SK-N-DZ (cell line): ENCODE results near the gene CACNB2.

Experiments
- DNase-seq: peaks from one replicate; pipeline ENCODE4 v3.0.0-alpha.2; 2015; ENCODE audit warnings: low spot score

CACNB2 gene

DNA sequence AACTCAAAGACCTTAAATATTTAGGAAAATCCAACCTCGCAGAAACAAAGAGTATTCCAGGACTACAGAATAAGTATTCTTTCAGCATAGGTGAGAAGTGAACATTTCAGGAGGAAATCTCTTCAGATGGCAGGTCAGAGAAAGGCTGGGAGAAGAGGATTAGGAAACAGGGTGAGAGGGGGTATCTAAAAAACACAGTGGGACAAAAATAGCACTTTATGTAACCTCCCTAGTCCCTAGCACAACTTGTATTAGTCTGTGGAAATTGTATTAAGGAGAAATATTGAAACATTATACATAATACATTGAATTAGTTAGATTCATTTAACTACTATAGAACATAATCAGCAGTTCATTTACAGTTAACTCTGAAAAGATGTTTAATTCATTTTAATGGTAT, 192.3 kb downstream of the CACNB2 start:
- no peak for DNase-seq

DNA sequence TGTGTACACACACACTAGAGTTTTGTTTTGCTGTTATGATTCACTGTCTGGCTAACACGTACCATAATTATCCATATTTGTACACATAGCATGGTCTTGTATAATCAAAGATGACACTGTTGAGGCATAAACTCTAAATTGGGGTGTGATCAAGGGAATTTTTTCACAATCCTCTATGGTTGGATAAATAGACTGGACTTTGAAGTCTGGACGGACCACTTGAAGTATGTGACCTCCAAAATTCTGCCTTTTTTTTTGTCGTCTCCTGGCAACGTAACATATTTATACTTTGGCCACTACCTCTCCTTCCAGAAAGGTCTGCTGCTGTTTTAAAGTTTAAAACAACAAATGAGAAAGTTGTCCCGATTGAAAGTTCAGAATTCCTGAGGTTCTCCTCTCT, 193.4 kb downstream of the CACNB2 start:
- no peak for DNase-seq

DNA sequence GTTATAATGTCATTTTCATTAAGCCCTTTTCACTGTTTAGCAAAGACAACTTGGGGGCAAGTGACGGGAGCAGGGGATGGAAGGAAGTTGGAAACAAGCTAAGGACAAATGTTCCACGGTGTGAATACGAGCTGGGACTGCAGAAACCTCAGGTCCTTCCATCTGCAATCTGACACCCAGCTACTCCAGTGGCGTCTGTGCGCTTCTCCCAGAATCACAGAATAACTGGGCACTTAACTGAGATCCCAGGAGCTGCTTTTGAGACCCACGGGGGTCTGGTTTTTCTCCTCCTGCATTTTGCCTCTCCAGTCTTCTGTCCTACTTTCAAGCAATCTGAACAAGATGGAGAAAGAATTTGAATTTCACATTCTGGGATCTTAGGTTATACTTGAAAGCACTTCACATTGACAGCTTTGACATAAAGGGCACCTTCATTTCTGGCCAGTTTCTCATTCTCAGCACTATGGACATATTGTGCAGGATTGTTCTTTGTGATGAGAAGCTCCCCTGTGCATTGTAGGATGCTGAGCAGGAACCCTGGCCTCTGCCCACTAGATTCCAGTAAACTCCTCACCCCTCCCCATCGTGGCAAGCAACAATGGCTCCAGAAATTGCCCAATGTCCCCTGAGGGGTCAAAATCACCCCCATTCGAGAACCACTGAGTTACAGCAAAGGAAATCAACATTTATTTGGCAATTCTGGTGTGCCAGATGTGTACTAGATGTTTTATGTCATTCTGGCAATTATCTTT, 194.1 kb downstream of the CACNB2 start:
- no peak for DNase-seq

DNA sequence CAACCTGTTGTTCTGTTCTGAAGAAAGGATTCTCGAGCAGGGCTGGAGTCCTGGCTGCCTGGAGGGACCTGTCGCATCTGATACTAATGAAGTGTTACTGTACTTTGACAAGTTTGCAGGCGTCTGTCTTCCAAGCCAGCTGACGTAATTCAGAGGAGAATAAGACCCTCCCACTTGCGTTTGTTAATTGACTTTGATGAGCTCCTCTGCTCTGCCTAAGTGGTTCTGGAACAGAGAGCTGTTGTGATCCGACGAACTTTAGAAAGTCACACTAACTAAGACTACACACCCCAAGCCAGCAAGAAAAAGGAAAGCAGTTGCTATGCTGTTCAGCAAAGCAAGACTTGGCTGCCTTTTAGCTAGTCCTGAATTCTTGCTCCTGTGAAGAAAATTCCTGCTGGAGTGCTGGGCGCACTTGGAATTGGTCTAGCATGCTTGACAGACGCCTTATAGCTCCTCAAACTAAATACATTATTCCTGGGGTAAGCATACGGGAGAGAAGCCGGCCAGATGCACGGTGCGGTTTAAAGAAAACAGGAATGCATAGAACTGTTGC, 200.3 kb downstream of the CACNB2 start:
- DNase-seq, result no peak

DNA sequence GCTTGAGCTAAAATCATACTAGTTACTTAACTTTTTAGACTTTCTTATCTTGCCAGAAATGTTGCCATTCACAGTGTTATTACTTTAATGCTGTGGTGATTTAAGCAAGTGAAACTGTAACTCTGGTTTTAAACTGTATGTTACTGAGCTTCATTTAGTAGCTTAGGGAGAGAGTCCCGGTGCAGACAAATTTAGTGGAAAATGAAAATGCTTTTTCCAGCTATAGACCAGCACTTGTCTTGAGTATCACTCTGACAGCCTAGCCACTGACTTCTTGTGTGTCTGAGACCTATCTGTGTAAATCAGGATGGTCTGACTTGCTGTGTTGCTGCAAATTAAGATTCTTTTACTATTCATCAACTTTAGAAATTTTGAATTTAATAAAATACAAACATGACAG, 200.8 kb downstream of the CACNB2 start:
- no peak for DNase-seq

DNA sequence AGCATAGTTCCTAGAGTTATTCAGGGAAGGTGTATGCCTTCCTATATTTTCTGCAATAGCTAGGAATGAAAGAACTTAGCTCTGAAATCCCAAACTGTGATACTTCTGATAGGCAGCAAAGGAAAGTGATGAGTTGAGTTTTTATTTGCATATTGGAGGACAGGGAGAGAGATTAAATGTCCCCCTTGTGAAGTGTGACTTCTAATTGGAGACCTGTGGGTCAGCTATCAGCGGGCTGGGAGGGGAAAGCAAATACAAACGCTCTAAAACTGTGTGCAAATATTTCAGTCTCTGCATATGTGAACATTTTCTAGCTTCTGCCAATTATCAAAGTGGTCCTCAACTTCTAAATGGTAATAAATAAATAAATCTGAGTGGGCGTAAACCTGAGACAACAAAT, 203.3 kb downstream of the CACNB2 start:
- DNase-seq, result no peak

DNA sequence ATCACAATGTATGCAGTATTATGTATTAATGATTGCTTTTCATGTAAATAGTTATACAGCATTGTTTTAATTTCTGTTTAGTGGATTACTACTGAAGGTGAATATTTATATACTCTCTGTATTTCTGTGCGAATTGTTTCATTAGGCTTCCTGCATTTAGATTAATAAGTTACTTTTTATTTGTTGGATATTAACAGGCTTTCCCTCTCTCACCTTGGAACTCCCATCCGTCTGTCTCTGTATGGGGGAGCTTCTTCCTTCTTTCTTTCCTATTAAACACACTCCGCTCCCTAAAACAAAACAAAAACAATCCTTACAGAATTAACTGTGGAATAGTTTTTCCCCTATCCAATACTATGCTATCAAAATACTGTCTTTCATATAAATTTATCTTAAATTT, 205.1 kb downstream of the CACNB2 start:
- no peak for DNase-seq

DNA sequence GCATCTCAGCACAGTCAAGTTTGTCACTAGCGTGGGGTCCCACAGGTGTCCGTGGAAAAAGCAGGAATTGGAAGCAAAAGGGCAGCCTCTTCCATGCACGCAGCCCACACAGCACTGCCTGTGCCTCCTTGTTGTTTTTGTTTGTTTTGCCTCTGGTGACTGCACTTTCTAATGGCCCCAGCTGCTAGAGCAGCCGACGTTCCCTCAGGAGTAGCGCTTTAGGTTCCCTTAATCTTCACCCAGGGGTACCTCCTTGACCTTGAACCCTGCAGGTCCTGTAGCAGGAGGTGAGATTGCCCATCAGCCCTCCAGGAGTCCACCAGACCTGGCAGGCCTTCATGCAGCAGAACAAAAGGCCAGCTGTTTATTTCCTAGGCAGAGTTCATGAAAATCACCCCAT, 210.1 kb downstream of the CACNB2 start:
- no peak for DNase-seq

DNA sequence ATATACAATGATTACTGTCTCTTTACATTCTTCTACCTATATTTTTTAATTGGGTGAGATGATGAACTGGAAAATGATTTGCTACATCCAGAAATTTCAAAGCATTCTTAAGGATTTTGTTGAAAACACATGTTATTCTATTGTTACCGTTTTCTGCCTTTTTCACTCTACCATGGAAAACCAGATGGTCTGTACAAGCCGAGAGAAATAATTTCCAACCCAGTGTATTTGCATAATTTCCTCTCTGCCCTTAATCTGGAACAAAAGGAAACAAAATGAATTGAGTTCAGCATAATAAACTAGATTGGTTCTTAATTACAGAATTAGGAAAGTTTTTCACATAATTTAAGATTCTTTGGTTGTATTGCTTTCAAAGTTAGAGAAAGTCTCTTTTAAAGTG, 211.2 kb downstream of the CACNB2 start:
- DNase-seq, result no peak

DNA sequence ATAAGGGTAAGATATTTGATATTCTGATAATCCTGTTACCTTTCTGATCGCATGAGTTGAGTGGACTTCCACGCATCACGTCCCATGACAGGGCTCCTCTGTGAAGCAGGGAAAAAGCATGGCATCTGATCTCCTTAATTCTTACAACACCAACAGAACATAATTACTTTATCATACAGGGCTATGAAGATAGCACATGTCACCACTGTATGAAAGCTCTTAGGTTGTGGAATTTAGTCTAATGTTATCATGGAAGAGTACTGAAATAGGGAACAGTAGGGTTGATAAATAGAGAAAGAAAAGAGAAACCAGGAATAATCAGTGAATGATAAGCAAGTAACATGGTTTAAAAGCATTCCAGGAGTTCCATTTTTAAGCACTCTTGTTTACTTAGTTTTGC, 212.0 kb downstream of the CACNB2 start:
- DNase-seq, result no peak

DNA sequence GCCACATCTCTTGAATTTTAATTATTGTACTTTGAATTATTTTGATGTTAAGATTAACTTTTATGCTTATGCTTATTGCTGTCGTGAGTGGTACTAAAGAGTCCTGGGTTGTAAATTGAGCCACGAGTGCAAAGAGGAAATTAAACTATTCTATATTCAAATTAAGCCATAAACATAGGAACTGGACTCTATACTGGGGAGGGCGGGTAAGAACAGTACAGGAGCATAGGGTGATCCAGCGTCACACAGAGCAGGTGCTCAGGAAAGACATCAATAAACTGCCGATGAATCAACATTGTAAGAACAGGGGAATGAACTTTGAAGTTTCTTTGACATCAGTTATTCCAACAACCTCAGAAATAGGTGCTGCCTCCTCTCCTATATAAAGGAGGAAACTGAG, 219.6 kb downstream of the CACNB2 start:
- no peak for DNase-seq

DNA sequence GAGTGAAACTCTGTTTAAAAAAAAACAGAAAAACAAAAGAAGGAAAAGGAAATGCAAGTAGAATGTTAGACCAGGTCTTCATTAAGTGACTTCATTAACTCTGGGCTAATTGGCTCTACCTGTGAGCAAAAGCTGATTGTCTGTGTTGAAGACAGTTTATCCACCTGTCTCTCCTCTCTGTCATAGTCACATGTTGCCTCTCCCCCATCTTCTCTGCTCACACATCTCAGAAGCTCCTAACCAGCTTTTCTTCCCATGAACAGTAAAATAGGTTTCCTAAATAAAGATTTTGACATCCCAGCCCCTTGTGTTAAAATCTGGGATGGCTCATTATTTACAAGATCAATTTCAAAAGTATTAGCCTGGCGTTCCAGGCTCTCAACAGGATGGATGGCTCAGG, 222.7 kb downstream of the CACNB2 start:
- no peak for DNase-seq

DNA sequence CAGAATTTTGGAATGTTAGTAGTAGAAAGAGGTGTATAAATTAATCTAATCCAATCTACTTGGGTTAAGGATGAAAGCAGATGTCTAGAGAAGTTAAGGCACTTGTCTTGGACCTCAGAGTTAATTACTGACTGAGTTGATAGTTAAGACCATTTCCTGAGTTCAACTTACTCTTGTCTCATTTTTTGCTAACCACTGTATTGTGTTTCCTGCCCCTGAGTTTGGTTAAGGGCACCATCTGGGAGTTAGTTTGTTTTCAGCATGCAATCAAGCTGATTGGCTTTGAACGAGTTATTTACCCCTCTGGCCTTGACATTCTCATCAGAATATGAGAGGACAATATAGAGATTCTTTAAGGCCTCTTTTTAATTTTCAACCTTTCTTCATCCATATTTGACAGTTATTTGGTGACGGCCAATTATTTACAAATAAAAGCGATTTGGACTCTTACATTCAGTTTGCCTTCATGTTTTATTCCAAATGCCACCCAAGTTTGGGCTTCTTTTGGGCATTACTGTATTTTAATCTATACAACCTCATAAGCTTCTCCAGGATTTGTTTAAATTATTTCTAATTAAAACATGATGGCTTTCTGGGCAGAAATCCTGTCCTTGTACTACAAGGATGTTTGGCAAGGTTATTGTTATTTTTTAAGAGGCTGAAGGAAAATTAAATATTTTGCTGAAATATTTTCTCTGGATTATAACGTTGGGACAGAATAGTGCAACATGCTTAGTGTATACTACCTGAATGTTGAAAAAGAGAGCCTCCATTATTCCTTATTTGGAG, 225.0 kb downstream of the CACNB2 start:
- no peak for DNase-seq

DNA sequence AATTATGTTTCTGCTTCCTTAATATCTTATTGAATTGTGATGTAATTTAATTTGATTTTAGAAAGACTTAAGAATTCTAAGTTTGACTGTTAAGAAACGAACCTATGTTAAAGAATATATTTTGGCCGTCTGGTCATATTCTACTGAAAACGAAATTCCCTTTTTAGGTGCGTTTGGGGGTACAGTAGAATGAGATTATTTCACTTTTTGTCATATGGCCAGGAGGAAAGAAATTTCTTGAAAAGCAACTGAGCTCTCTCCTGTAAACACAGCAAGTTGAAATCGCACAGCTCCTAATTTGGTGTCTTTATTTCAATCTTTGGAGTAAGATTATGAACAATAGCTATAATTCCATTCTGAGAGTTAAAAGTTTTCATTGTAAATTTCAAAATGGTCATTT, 227.6 kb downstream of the CACNB2 start:
- DNase-seq, result no peak

DNA sequence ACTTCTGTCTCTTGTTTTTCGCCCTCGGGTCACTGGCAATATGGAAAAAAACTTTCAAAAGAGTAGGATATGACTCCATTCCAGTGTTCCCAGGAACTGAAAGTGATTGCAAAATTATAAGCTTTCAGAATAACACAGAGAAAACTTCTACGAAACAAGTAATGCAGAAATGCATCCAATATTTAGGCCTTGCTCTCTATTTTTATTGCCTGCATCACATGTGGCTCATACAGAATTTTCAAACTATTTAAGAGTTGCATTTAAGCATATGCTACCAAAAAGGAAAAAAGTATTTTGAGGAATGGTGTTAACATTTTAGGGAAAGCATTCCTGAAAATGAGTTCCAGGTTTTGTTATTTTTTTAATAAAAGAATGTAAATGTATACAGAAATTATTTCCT, 228.0 kb downstream of the CACNB2 start:
- DNase-seq, result no peak

DNA sequence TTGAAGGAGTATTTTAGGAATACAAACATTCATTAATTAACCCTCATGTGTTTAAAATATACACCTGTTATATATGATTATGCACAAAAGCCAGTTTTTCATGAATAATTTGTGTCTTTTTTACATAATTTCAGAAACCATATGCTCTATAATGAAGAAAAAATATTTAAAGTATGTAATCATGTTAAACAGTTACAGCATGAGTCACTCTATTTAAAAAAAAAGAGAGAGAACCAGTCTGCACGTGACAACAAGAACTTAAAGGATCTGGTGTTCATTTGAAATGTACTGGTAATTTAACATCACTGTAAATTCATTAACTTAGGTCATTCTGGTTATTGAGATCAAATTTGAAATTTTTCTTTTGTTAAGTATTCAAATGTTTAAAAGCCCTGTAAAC, 228.5 kb downstream of the CACNB2 start:
- no peak for DNase-seq

DNA sequence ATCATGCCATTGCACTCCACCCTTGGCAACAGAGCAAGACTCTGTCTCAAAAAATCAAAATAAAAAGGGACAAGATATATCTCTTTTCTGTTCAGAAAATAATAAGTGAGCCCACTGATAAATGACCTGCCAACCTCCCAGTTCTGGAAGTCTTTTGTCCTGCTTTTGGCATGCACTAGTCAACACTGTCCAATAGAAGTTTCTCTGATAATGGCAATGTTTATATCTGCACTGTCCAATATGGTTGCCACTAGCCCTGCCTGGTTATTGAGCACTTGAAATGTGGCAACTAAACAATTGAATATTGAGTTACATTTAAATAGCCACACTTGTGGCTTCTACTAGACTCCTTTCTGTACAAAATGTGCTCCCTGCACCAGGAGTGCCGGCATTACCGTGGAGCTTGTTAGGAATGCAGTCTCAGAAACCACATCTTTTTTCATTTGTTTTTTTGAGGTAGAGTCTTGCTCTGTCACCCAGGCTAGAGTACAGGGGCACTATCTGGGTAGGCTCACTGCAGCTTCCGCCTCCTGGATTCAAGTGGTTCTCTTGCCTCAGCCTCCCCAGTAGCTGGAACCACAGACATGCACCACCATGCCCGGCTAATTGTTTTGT, 229.7 kb downstream of the CACNB2 start:
- DNase-seq, result no peak

DNA sequence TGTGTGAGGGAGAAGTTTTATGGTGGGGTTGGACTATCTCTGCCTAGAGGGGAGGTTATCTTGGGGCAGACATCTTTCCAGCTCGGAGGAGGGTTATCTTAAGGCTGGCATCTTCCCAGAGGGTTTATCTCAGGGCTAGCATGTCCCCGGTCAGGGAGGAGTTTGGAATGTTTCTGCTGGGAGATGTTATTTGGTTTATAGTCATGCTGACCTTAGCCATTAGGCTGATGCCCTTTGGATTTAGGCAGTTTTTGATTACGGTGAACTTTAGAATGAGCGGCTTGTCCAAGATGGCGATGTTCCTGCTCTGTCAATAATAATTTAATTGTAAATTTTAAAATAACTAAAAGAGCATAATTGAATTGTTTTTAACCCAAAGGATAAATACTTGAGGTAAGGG, 236.4 kb downstream of the CACNB2 start:
- DNase-seq, result no peak

DNA sequence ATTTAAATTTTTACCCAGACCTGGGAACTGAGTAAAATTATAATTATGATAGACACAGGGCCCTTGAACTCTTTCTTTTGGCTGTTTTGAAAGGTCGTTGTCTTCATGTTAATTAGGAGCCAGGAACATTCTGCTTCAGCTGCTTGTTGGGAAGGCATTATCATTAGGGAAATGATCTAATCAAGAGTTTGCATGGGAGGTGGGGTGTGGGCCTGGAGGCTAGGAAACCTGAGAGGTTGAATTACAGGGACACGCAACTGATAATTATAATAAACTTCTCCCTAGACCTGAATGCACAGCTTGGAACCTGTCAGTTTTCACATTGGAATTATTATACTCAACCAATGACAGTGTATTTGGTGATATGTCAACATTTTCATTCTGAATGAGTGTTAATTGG, 237.7 kb downstream of the CACNB2 start:
- no peak for DNase-seq

DNA sequence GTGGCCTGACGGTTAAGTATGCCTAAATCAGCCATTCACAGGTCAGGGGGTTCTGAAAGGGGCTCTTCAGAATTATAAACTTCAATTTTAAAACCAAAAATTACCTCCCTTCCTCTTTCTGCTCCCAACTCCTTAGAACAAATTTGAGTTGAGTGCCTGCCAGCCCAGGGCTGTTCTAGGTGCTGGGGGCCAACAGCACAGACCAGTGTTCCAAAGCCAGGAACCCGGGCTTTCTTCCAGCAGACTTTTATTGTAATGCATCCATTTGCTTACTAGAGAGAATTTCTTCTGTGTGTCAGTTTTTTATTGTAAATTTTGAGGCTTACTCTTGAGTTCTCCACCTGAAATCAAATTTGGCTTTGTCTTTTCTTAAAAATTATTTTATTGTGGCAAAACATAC, 238.5 kb downstream of the CACNB2 start:
- DNase-seq, result no peak

DNA sequence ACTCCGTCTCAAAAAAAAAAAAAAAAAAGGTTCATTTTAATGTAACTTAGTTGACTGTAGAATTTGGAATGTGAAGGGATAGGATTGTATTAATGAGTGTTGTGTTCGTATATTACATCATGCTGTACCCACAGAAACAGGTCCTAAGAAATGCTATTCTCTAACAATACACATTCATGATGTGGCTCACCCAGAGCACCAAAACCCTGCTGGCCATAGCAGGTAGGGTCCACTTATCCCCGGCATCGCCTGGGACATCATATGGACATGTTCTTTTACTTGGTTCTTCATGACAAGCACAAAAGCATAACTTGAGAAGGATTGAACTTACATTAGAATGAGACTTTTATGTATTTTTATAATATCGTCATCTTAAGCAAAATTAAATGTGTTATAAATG, 241.5 kb downstream of the CACNB2 start:
- no peak for DNase-seq

DNA sequence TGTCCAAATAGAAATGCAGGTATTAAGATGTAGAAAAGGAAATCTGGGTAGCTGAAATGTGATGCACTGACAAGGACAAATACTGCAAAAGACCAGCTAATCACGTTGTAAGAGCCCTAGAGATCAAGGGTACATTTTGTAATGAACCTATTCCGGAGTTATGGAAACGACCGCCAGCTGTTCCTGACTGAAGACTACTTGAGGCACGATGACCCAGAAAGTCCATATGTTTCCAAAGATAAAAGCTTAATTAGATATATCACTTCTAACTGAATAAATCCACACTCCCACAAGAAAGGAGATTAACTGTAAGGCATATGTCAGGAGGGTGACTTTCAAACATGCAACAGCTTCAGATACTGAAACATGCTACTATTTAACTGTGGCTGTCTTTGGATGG, 257.7 kb downstream of the CACNB2 start:
- no peak for DNase-seq

DNA sequence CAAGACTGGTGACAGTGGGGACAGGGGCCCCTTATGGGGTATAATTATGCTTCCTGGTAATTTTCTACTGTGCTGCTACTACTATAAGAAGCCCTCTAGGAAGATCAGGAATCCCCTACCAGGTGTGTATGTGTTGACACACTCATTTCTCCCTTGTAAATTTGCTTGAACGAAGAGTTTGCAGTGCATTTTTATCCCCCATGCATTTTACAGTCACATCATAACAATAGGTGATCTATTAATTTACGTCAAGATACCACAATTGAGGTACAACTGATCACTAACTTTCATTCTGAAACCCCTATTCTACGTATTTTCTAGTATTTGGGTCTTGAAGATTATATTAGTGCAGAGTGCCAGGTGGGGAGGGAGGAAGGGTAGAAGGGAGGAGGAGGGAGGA, 258.9 kb downstream of the CACNB2 start:
- DNase-seq, result no peak
